NCI-H2227 (cell line): Measurements from ENCODE around the gene NUTM2G.
"Not testable (repeated sequence)": the region's sequence is repeated elsewhere in the genome, so short reads cannot be mapped to it uniquely, and the experiment has no call there.

ENCODE experiments used
- DNase-seq: peaks from one replicate; lab custom pipeline; 2025; ENCODE audit not compliant: unreplicated experiment; lab: John Stamatoyannopoulos, UW

NUTM2G gene

DNA sequence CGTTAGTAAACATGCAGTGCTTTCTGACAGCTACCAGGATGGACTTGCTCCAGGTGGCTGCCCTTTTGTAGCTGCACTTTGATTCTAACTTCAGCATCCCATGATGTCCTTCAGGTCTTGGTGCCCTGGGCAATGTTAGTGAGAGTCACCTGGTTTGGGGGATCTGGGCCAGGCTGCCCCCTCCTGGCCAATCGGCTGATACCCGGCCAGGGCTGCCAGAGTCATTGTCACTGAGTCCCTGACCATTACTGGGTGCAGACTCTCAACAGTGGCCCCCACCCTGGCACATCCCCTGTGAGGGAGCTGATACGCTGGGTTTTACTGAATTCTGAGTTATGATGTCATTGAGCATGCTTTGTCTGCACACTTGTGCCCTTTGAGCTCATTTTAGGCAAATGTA is 13.5 kb downstream of the NUTM2G start:
- not testable (repeated sequence) for DNase-seq

DNA sequence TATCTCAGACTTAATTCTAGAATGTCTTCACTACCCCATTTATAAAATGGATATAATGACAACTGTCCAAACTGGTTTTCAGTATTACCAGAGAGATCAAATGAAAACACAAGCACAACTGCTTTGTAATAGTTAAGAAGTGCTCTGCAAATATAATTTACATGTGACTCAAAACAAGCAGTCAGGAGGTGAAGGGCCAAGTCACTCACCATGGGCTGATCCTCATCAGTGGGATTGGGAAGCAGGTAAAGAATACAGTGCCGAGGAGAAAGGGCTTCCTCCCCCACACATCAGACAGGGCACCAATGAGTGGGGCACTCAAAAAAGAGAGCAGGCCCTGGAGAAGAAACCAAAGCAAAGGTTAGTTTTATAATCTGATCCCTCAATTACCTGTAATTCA is 20.7 kb downstream of the NUTM2G start:
- DNase-seq = not testable (repeated sequence)

DNA sequence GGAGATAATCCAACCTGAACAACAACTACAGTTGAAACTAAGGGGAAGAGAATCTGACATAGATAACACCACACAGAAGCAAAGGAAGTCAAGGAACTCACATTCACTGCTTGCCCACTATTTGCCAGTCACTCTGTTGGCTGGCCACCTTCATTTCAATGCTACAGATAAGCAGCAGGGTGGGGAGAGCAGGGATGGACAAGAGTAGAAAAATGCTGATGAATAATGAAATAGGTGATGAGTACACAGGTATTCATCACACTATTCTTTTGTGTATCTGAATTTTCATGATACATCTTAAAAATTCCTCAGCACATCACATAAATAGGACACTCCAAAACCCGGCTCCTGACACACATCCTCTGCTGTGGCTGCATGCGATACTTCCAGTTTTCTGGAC is 21.9 kb downstream of the NUTM2G start:
- DNase-seq = not testable (repeated sequence)

DNA sequence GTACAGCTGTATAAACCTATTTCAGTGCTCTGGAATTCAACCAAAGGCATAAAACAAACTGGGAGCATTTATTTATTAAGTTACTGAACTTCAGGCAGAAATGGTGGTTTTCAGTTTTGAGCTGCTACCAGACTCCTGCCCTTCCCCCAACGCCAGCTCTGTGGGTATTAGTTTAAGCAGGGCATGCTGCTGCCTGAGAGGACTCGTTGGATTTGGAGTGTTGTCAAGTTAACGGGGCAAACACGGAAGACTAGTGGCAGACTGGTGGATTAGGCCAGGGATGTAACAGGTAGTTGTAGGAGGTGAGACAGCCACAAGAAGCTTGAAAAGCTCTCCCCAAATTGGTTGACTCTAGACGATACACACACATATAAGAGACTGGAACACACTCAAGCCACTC is 38.9 kb downstream of the NUTM2G start:
- DNase-seq = not testable (repeated sequence)

DNA sequence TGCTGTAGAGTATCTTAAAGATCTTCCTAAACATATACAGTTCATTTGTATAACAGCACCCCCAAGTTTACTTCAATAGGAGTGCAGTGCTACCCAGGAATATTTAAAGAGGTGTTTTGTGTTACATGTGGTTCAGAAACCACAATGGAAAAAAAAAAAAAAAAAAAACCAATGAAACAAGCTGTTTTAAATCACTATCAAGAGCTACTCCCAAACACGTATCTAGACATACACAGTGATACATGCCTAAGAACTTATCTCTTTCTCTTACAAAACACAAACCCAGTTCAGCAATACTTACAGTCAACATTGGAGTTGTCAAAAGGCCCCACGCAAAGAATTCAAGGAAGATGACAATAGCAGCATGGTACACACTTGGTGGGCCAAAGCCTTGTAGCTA is 43.9 kb downstream of the NUTM2G start:
- DNase-seq = not testable (repeated sequence)

DNA sequence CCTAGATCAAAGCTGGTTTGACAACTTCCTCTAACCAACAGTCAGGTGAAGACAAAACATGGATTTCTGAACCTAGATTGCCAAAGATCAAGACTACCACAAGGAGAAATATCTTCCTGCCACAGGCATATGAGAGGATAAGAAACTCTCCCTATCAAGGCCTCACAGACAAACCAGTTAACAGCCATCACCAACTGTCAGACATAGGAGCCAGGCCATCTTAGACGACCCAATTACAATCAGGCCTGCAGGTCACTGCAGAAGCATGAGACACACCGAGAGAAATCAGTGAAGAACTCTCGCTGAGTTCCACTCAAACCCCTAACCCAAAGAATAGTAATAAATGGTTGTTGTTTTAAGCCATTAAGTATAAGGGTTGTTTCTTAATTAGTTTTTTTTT is 45.4 kb downstream of the NUTM2G start:
- not testable (repeated sequence) for DNase-seq

DNA sequence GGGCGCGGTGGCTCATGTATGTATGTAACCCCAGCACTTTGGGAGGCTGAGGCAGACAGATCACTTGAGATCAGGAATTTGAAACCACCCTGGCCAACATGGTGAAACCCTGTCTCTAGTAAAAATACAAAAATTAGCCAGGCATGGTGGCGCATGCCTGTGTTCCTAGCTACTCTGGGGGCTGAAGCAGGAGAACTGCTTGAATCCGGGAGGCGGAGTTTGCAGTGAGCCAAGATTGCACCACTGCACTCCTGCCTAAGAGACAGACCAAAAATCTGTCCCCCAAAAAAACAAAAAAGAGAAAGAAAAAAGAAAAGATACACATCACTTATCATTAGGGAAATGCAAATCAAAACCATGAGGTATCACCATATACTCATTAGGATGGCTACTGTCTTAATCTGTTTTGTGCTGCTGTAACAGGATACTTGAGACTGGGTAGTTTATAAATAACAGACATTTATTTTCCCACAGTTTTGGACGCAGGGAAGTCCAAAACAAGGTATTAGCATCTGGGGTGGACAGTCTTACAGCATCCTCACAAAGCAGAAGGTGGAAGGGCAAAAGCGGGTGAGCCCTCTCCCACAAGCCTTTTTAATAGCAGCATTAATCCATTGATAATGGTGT is 55.0 kb downstream of the NUTM2G start:
- DNase-seq = not testable (repeated sequence)

DNA sequence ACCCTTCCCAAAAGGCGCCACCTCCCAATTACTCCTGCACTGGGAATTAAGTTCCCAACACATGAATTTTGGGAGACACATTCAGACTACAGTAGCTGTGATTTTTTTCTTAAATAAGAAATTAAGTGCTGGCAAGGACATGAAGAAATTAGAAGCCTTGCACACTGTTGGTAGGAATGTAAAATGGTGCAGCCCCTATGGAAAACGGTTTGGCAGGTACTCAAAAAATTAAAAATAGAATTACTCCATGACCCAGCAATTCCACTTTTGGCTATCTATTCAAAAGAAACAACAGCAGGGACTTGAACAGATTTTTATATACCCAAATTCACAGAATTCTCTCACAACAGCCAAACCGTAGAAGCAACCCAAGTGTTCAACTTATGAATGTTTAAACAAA is 55.5 kb downstream of the NUTM2G start:
- DNase-seq = not testable (repeated sequence)

DNA sequence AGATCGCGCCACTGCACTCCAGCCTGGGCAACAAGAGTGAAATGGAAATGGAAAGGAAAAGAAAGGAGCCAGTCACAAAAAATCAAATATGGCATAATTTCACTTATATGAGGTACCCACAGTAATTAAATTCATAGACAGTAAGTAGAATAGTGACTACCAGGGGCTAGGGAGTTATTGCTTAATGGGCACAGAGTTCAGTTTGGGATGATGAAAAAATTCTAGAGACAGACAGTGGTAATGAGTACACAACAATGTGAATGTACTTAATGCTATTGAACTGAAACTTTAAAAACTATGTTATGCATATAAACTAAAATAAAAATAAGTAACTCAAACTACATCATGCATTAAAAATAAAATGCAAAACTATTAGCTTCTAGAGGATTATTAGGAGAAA is 56.2 kb downstream of the NUTM2G start:
- DNase-seq = not testable (repeated sequence)
